Measurements from ENCODE around the gene MTCP1.

The MTCP1 gene, protein sequence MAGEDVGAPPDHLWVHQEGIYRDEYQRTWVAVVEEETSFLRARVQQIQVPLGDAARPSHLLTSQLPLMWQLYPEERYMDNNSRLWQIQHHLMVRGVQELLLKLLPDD

DNA sequence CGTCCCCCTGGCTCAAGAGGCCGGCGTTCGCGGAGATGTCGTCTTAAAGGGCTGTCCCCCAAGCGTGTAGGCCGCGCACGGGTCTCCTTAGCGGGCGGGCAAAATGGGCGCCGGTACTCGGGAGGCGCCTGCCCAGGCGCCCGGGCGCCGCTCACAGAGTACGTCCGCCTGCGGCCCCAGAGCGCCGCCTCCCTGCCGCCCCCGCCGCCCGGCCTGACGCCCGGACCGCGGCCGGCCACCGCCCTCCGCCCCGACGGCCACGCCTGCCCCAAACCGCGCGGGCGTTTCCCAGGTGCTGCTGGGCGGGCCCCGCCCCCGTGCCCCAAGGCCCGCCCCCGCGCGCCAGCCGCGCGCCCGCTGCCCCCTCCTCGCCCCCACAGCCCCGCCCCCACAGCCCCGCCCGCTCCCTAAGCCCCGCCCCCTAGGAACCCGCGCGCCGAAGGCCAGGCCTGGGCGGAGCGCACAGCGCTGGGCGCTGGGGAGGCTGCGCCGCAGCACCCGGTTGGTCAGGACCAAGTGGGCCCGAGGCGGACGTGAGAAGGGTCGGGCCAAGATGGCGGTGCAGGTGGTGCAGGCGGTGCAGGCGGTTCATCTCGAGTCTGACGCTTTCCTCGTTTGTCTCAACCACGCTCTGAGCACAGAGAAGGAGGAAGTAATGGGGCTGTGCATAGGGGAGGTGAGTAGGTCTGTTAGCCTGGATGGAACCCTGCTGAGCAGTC lies at the start of gene MTCP1, which contains the start of the genes BRCC3 and CMC4:
Gene MTCP1, minus strand, starts transcription at position 162 of the 719 bp plus-strand sequence. CDS start 5,126 bp downstream, outside the sequence.
Gene BRCC3, plus strand, starts transcription at position 534 of the 719 bp plus-strand sequence. Its CDS starts 20 bp downstream, at position 554.
Gene CMC4, minus strand, starts transcription at position 162 of the 719 bp plus-strand sequence. CDS start 7,113 bp downstream, outside the sequence.
- DNase-seq (ENCODE audit: low read depth in 2 of 3, low spot score in 1 of 3): peak; percentile 53 to 72 (median 63)

DNA sequence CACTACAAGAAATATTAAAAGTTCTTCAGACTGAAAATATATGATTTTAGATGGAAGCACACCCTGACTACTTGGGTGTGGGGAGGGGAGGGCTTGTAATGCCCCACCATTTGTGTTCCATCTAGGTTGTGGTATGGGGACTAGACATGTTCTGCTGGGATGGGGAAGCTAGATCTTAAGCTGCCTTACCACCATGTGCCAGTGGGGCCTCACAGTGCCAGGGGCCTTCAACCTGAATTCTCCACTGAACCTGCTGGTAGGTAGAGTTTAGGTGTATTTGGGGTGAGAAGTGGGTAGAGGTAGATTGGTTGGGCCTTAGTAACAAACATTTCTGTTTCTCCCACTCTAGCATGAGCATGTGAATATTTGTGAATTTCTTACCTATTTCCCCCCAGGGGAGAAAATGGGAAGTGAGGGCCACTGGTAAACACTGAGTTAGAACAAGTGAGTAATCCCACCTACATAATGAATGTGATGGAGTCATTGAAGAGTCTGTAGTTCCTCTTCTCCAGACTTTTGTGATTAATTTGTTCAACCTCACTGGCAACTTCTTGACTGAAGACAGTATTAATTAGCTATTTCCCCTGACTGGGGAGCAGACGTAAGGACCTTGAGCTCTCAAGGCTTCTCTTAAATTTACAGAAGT lies 44.4 kb upstream of the MTCP1 start:
- no peak for DNase-seq (ENCODE audit: low read depth in 2 of 3, low spot score in 1 of 3)

- DNase-seq (ENCODE audit: low read depth in 2 of 3, low spot score in 1 of 3): no peak
These were observed 42.2 kb upstream of the MTCP1 start for GRCh38 chrX:155113097-155113496.

DNA sequence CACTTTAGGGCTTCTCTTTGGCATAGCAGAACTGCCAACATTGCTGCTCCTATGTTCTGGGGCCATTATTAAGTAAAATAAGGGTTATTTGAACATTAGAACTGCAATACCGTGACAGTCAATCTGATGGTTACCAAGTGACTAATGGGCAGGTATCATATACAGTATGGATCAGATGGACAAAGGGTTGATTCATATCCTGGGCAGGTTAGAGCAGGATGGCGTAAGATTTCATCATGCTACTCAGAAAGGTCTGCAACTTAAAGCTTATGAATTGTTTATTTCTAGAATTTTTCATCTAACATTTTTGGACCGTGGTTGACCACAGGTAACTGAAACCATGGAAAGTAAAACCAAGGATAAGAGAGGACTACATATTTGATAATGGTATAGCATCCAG lies 41.2 kb upstream of the MTCP1 start:
- DNase-seq (ENCODE audit: low read depth in 2 of 3, low spot score in 1 of 3): no peak

DNA sequence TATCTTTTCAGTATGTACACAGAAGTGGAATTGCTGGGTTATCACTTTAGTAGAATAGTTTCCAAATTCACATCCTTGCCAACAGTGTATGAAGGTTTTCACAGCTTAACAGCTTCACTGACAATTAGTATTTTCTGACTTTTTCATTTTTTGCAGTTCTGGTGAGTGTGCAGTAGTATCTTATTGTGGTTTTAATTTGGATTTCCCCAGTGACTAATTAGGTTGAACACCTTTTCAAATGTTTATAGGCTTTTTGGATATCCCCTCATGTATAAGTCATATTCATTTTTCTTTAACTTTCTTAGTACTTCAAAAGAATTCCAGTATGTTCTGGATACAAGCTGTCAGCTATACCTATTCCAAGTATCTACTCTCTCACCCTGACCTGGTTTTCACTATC lies 37.5 kb upstream of the MTCP1 start:
- no peak for DNase-seq (ENCODE audit: low read depth in 2 of 3, low spot score in 1 of 3)

- no peak for DNase-seq (ENCODE audit: low read depth in 2 of 3, low spot score in 1 of 3)
These were observed 35.0 kb upstream of the MTCP1 start for GRCh38 chrX:155105919-155106318.

- no peak for DNase-seq (ENCODE audit: low read depth in 2 of 3, low spot score in 1 of 3)
These were observed 23.6 kb upstream of the MTCP1 start for GRCh38 chrX:155094468-155095061.

GRCh38 chrX:155086961-155087735 lies 16.2 kb upstream of the MTCP1 start:
- no peak for DNase-seq (ENCODE audit: low read depth in 2 of 3, low spot score in 1 of 3)

GRCh38 chrX:155086202-155086840 lies 15.4 kb upstream of the MTCP1 start:
- DNase-seq (ENCODE audit: low read depth in 2 of 3, low spot score in 1 of 3): peak in 2 of 3 donors; percentile 7 to 12

DNA sequence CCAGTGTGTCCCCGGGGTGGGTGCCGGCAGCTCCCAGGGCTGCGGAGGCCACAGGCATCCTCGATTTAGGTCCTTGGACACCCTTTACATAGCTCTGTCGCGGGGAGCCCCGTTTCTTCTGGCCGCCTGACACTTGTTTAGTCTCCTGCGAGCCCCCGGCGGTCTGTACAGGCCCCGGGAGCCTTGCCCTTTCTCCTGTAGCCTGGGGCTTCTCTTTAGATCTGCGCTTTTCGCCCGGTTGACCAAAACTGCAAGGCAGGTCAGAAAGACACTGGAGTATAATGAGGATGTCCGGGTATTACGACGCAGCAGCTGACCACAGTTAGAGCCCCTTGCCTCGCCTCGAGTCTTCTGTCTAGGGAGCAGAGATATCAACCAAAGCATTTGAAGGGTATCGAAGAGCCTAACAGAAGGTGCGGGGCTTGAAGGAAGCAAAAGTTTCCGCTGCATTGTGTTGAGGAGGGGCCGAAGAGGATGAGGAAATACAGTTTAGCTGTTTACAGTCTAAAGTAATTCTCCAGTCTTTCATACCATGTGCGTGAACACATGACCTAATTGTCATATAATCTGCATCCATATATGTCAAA lies 851 bp upstream of the MTCP1 start:
- no peak for DNase-seq (ENCODE audit: low read depth in 2 of 3, low spot score in 1 of 3)

- DNase-seq (ENCODE audit: low read depth in 2 of 3, low spot score in 1 of 3): no peak
These were observed 317 bp downstream of the MTCP1 start for GRCh38 chrX:155070663-155070974.

- no peak for DNase-seq (ENCODE audit: low read depth in 2 of 3, low spot score in 1 of 3)
These were observed 898 bp downstream of the MTCP1 start for GRCh38 chrX:155070038-155070437.

GRCh38 chrX:155069414-155069813 lies 1.5 kb downstream of the MTCP1 start:
- DNase-seq (ENCODE audit: low read depth in 2 of 3, low spot score in 1 of 3): no peak

DNA sequence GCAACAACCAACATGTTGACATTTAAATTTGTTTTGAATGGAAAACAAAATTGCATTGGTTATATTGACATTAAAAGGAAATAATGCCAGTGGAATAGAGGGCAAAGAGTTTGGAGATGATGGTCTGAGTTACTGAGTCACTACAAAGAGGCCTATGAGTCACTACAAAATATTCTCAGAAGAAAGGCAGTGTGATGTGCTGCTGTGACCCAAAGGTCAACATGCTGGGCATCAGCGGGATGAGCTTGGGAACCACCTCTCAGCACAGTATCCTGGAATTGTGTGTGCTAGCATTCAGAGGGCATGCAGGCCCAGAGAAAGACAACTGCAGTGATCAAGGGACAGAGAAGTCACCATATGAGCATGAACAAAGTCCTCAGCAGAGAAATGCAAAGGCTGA lies 2.8 kb downstream of the MTCP1 start:
- DNase-seq (ENCODE audit: low read depth in 2 of 3, low spot score in 1 of 3): no peak

DNA sequence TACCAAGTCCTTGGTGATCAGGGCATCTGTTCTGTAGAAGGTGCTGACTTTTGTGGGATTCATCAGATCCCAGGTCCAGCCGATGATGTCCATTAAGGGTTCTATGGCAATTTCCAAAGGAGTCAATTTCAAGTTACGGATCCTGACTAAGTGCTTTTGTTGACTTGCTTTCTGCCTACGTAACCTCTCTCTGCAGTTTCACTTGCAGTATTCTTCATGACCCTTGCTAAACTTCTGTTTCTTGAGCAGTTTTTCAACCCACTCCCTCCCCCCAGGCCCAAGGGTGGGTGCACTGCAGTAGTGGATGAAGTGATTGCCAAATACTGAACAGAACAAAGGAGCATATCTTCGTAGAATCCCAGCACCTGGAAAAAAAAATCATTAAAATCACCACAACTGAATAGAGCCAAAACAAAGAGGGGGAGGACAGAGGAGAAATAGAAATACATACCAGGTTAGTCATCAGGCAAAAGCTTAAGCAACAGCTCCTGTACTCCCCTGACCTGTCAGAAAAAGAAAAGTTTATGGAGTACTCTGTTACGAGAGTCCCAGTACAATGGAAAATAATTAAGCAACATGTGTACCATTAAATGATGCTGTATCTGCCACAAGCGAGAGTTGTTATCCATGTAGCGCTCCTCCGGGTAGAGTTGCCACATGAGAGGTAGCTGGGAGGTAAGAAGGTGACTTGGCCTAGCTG lies 5.8 kb downstream of the MTCP1 start:
- no peak for DNase-seq (ENCODE audit: low read depth in 2 of 3, low spot score in 1 of 3)

DNA sequence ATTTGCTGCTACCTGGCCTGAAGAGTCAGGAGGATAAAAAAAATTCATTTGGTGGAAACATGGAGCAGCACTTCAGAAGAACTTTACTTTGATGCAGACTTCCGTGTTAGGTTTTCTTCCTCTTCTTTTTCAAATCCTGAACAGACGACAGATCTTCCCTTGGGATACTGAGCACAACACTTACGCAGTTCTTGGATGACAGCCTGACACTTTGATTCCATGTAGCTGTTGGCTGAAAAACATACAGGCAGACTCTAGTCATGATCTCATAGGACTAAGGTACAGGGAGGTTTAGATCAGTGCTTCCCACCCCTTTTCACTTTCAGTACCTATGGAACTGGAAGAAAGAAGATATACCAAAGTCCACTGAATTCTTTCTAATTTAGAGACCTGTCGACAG lies 9.2 kb downstream of the MTCP1 start:
- DNase-seq (ENCODE audit: low read depth in 2 of 3, low spot score in 1 of 3): no peak

DNA sequence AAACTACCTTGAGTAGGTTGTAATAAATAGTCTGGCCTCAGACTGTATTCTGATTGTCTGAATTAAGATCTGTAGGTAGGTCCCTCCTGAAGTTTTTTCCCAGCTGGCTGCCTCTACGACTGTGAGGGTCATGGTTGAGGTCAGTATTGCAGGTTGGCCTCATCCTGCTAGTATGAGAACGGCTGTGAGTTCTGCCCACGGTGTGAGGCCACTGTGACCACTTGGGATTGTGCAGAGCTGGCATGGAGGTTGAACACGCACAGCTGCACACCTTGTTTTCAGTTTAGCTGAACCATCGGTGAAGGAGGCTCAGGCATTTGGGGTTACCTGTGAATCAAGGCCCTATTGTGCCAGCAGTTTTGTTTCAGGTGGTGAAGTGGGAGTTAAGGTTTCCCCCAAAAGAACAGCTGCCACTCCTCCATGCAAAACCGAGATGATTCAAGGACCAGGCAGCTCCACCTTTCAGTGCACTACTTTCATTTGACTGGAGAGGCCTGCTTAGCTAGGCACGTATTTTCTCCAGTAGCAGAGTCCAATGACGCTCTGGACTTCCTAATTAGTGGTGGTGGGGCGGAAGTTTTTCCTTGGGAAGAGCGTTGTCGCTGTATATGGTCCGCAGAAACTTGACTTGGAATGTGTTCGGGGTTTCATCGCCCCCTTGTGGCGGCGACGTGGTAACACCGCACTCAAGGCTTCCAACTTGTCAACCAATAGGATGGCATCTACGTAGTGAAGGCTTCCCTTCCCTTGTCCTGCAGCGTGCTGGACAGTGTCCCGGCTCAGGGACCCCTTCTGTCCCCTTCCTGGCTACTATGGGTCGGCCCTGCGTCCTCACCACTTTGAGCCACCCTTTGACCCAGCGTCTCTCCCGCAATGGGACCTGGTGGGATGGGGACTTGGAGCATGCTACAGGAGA lies 13.8 kb downstream of the MTCP1 start:
- DNase-seq (ENCODE audit: low read depth in 2 of 3, low spot score in 1 of 3): peak in 1 of 3 donors; percentile 37

DNA sequence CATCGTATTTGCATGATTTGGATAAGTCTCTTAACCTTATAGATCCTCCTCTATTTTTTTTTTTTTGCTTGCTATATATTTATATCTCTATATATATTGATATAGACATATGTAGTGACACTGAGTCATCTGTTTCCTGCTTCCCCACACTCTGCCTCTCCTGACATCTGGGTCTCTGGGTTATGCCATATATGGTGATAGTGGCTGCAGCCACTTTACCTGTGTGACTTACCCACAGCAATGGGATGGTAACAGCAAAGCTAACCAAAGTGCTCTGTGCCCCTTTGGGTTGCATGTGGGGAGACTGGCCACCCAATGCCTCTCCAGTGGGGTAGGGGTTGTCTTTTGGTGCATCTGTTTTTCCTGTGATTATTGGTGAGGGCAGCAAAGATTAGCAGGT lies 14.5 kb downstream of the MTCP1 start:
- DNase-seq (ENCODE audit: low read depth in 2 of 3, low spot score in 1 of 3): no peak

- DNase-seq (ENCODE audit: low read depth in 2 of 3, low spot score in 1 of 3): no peak
These were observed 15.4 kb downstream of the MTCP1 start for GRCh38 chrX:155055494-155055893.

Measured in stimulated activated CD4-positive, alpha-beta T cell treated with anti-CD3 and anti-CD28 coated beads, Interleukin-12 subunit alpha, Interleukin-12 subunit beta, amount 100 ng/mL, for 48 hours (primary cell).